ENCODE results near the gene HDAC4. TPM values are rescaled to one million over a fixed set of nuclear protein-coding genes. Genes with fewer than 3 reads are reported as not detected.
A peak's percentile ranks its signal among the peaks of the same experiment; 100 is the strongest.

Gene HDAC4
- total and polyA plus RNA-seq, 7 donors = 7.9 to 329 (median 129) TPM

- TF ChIP-seq, protein P1, sequence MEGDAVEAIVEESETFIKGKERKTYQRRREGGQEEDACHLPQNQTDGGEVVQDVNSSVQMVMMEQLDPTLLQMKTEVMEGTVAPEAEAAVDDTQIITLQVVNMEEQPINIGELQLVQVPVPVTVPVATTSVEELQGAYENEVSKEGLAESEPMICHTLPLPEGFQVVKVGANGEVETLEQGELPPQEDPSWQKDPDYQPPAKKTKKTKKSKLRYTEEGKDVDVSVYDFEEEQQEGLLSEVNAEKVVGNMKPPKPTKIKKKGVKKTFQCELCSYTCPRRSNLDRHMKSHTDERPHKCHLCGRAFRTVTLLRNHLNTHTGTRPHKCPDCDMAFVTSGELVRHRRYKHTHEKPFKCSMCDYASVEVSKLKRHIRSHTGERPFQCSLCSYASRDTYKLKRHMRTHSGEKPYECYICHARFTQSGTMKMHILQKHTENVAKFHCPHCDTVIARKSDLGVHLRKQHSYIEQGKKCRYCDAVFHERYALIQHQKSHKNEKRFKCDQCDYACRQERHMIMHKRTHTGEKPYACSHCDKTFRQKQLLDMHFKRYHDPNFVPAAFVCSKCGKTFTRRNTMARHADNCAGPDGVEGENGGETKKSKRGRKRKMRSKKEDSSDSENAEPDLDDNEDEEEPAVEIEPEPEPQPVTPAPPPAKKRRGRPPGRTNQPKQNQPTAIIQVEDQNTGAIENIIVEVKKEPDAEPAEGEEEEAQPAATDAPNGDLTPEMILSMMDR (IDR thresholded peaks at IDR 0.05) = no peak
- ATAC-seq (peak in 3 of 4 donors; percentile 23 to 34 (median 30)), DNase-seq (peak; percentile 42 to 77)
- peak overlapping the region; percentile 97 for H3K27ac ChIP-seq
- peaks cover 44% of the 10 kb centered on the region for H3K4me1 ChIP-seq
- H3K36me3 ChIP-seq (ENCODE audit: insufficient read depth in 1 of 2, low read depth in 1 of 2) = no peaks in the 10 kb centered on the region
- no peaks in the 10 kb centered on the region for H3K27me3 ChIP-seq (ENCODE audit: insufficient read depth in 3 of 3, low read length in 2 of 3)
- intact Hi-C loops (cut with DNase I) = loop anchor here (2.0 to 5.0 kb wide), 3 partner anchors 18 to 87 kb away; no protein-coding TSS in a partner anchor
- no peaks in the 10 kb centered on the region for H3K9me3 ChIP-seq
- WGBS, 3 donors = 35 to 45% (median 44%) methylated on average over 14 of the region's 14 CpGs
- H3K4me3 ChIP-seq = peak overlapping the region; percentile 95
These were observed 90.3 kb downstream of the HDAC4 start for GRCh38 chr2:239310401-239311061.

DNA sequence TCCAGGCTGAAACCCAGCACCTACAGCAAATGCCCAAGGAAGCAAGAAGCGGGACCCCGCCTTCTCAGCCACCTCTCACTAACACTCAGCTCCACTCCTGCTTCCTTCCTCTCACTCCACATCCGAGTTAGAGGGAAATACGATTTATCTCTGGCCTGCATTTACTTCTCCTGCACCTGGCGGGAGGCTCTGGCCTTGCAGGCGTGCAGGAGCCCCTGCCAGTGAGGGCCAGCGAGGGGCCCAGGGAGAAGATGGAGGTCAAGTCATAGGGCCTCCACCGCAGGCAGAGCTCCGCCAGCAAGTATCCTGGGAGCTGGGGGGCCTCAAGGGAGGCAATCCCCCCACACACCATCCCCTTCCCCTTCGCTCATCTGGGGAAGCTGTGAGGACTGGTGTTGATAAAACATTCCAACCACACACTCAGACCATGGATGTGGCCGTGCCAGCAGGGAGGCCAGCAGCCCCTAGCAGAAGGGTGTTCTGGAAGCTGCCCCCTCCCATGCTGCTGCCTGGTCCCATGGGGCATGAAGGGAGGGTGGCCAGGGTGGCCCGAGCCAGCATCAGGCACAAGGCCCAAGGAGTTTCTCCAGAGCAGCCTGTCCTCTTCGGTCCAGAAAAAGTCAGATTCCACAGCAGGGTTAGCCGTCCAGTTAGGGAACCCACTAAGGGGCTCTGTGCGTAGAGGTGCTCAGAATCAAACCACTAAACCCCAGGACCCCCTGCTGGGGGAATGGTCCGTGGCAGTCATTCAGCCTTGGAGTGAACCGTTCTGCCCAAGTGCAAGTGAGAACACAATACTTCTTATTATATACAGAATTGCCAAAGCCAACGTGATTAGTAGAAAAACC is 91.2 kb downstream of the HDAC4 start:
- Histone ChIP-seq H3K27me3 (ENCODE audit: insufficient read depth in 3 of 3, low read length in 2 of 3) (no peaks in the 10 kb centered on the region), H3K9me3 (no peaks in the 10 kb centered on the region), H3K4me1 (peaks cover 44% of the 10 kb centered on the region), H3K27ac (peak overlapping the region; percentile 97), H3K36me3 (ENCODE audit: insufficient read depth in 1 of 2, low read depth in 1 of 2) (no peaks in the 10 kb centered on the region), H3K4me3 (peak overlapping the region; percentile 95)
- intact Hi-C loops (cut with DNase I) = loop anchor here (2.0 to 5.0 kb wide), 5 partner anchors 19 to 88 kb away; no protein-coding TSS in a partner anchor
- TF ChIP-seq, protein P1 (IDR thresholded peaks at IDR 0.05) = no peak
- ATAC-seq (no peak), DNase-seq (peak in 1 of 2 donors; percentile 65)
- WGBS, 3 donors = 19 to 43% (median 27%) methylated on average over 18 of the region's 18 CpGs

- DNase-seq (peak; percentile 61 to 78), ATAC-seq (peak; percentile 5 to 31 (median 12))
- H3K36me3 ChIP-seq (ENCODE audit: insufficient read depth in 1 of 2, low read depth in 1 of 2) = no peaks in the 10 kb centered on the region
- no peaks in the 10 kb centered on the region for H3K9me3 ChIP-seq
- intact Hi-C loops (cut with DNase I) = loop anchor here (5.0 kb wide), 2 partner anchors 62 to 82 kb away; no protein-coding TSS in a partner anchor
- H3K27ac ChIP-seq = peak overlapping the region; percentile 97
- peaks cover 46% of the 10 kb centered on the region for H3K4me1 ChIP-seq
- H3K4me3 ChIP-seq = peak overlapping the region; percentile 95
- TF ChIP-seq, protein P1 (IDR thresholded peaks at IDR 0.05) = no peak
- WGBS, 3 donors = 7 to 9% (median 8%) methylated on average over 33 of the region's 33 CpGs
- H3K27me3 ChIP-seq (ENCODE audit: insufficient read depth in 3 of 3, low read length in 2 of 3) = no peaks in the 10 kb centered on the region
These were observed 92.0 kb downstream of the HDAC4 start for GRCh38 chr2:239308661-239309397.

DNA sequence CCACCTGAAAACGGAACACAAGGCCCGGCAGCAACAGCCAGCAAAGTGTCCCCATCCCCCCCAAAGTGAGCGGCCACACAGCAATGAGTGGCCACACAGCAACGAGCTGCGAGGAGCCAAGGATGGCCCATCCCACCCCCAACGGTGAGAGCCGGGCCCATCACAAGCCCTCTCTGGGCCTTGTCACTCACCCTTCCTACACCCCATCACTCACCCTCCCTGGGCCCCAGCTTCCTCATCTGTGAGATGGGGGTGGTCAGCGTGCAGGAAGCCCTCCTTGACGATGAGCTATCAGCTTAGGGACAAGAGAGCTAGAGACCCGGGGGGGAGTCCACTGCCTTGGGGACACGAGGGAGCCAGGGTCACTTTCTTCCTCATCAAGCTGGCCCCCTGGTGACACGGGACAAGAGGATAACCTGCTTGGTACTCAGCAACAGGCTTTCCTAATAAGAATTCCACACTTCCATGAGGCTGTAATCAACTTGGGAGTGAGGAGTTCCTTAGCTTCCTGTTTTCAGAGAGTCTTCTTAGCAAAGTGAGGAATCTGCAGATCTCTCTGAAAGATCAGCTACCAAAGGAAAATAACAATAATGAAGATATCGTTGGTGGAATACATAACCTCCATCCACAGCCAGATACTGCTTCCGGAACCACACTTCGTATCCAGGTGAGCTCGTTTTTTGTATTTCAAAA is 92.8 kb downstream of the HDAC4 start:
- intact Hi-C loops (cut with DNase I) = loop anchor here (5.0 kb wide), 2 partner anchors 61 to 81 kb away; no protein-coding TSS in a partner anchor
- no peaks in the 10 kb centered on the region for H3K9me3 ChIP-seq
- DNase-seq = peak; percentile 42 to 75

More for the DNA sequence above, 92.8 kb downstream of the HDAC4 start:
- ATAC-seq = peak in 2 of 4 donors; percentile 9 to 12
- peak overlapping the region; percentile 97 for H3K27ac ChIP-seq
- no peaks in the 10 kb centered on the region for H3K27me3 ChIP-seq (ENCODE audit: insufficient read depth in 3 of 3, low read length in 2 of 3)
- WGBS, 3 donors = 18 to 36% (median 26%) methylated on average over 15 to 16 of the region's 16 CpGs
- TF ChIP-seq, protein P1 (IDR thresholded peaks at IDR 0.05) = no peak
- H3K36me3 ChIP-seq (ENCODE audit: insufficient read depth in 1 of 2, low read depth in 1 of 2) = no peaks in the 10 kb centered on the region
- H3K4me1 ChIP-seq = peaks cover 46% of the 10 kb centered on the region
- H3K4me3 ChIP-seq = peak overlapping the region; percentile 95

Data from psoas muscle (tissue), 8 donors.